Common myeloid progenitor, CD34-positive (primary cell): ENCODE measurements around the gene TRAPPC10.

Experiments used
- CTCF ChIA-PET: fragments of 350-600 bp; sonication (Branson Sonifier 250); formaldehyde crosslinking; loops from one replicate; lab custom pipeline; 2021; ENCODE audit warnings: antibody characterized with exemption; lab: Charles Lee
- POLR2A ChIA-PET: fragments of 350-600 bp; sonication (Branson Sonifier 250); formaldehyde crosslinking; loops from one replicate; lab custom pipeline; 2021; ENCODE audit warnings: antibody characterized with exemption; lab: Charles Lee
- DNase-seq, 3 donors: peaks; one replicate each; pipeline versions ENCODE4 v3.0.0 to v3.0.0-alpha.2; 2013
- H3K27ac ChIP-seq, 2 experiments: 1 replicate in 1 of 2; 2 replicates in 1 of 2; pipeline ENCODE4 v1.7.0; 2013; ENCODE audit warnings: inconsistent platforms in 2 of 2, low read length in 2 of 2, mild to moderate bottlenecking in 2 of 2, low read depth in 1 of 2, moderate library complexity in 1 of 2; ENCODE audit not compliant: severe bottlenecking in 2 of 2, insufficient read depth in 1 of 2, poor library complexity in 1 of 2
- H3K27me3 ChIP-seq, 5 experiments: replicated peaks in 2 of 5; 1 replicate in 3 of 5; 2 replicates in 2 of 5; pipeline versions ENCODE4 v1.6.1 to v1.7.0; 2013; ENCODE audit warnings: low read length in 4 of 5, mild to moderate bottlenecking in 2 of 5, moderate library complexity in 2 of 5, inconsistent platforms in 1 of 5; ENCODE audit not compliant: insufficient read depth in 5 of 5, control insufficient read depth in 4 of 5
- H3K36me3 ChIP-seq, 4 experiments: 1 replicate in 2 of 4; 2 replicates in 2 of 4; pipeline versions ENCODE4 v1.6.1 to v1.7.0; 2013; ENCODE audit warnings: low read length in 3 of 4, control low read depth in 1 of 4, mild to moderate bottlenecking in 1 of 4; ENCODE audit not compliant: control insufficient read depth in 4 of 4, insufficient read depth in 4 of 4
- H3K4me1 ChIP-seq, 4 experiments: 1 replicate in 3 of 4; 2 replicates in 1 of 4; pipeline versions ENCODE4 v1.6.1 to v1.7.1; 2013; ENCODE audit warnings: low read length in 3 of 4, mild to moderate bottlenecking in 3 of 4, control low read depth in 1 of 4, inconsistent platforms in 1 of 4, moderate library complexity in 1 of 4; ENCODE audit not compliant: control insufficient read depth in 4 of 4, insufficient read depth in 4 of 4; ENCODE audit errors: control extremely low read depth in 1 of 4
- H3K4me3 ChIP-seq, 7 experiments: 1 replicate in 4 of 7; 2 replicates in 3 of 7; pipeline versions ENCODE4 v1.5.1 to v1.7.0; 2013; ENCODE audit warnings: mild to moderate bottlenecking in 7 of 7, low read length in 6 of 7, moderate library complexity in 6 of 7, inconsistent platforms in 2 of 7, low read depth in 2 of 7, control low read depth in 1 of 7; ENCODE audit not compliant: insufficient read depth in 4 of 7, control insufficient read depth in 1 of 7; ENCODE audit errors: extremely low read depth in 1 of 7
- H3K9me3 ChIP-seq, 5 experiments: 1 replicate in 4 of 5; 2 replicates in 1 of 5; pipeline versions ENCODE4 v1.6.1 to v1.7.1; 2013; ENCODE audit warnings: low read length in 4 of 5, mild to moderate bottlenecking in 2 of 5, inconsistent platforms in 1 of 5, low read depth in 1 of 5, moderate library complexity in 1 of 5; ENCODE audit not compliant: control insufficient read depth in 4 of 5, insufficient read depth in 2 of 5; ENCODE audit errors: control extremely low read depth in 1 of 5
- WGBS: methylation state at CpG from one replicate; pipeline ENCODE4 v1.1.5; 2013; ENCODE audit not compliant: insufficient coverage; 5-methylcytosine and 5-hydroxymethylcytosine counted together

Gene TRAPPC10

DNA sequence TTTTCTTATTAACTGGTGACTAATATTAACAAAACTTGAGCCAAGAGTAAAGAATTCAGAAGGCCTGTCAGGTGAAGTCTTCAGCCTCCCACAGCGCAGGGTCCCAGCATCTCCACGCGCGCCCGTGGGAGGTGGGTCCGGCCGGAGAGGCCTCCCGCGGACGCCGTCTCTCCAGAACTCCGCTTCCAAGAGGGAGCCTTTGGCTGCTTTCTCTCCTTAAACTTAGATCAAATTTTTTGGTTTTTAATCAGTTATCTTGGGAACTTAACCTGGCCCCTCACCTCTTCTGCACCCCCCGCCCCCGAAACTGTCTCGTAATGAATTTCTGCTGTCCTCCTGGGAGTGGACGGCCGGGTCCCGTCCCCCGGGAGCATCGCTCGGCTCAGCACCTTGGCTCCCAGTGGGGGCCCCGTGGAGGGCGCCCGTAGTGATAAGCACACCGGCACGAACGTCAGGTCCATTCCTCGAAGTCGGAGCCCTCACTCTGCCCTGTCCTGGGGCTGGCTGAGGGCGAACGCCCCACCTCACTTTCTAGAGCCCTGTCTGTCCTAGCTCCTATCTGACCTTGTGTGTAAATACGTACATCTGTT, 29.5 kb upstream of the TRAPPC10 start:
- Histone ChIP-seq H3K27me3 (no peaks in the 10 kb centered on the region), H3K9me3 (no peaks in the 10 kb centered on the region), H3K4me3 (no peak overlapping the region), H3K27ac (no peak overlapping the region), H3K36me3 (peaks cover 0 to 38% (median 15%) of the 10 kb centered on the region in 4 experiments), H3K4me1 (peaks cover 0 to 8% (median 4%) of the 10 kb centered on the region in 4 experiments)
- ChIA-PET CTCF (interaction anchor here (0.8 kb wide), 1 partner anchor 21 kb away, joined by 3 read pairs; no protein-coding TSS in a partner anchor), POLR2A (no interaction called here)
- DNase-seq = no peak
- 96% methylated on average over 27 of the region's 32 CpGs for WGBS

DNA sequence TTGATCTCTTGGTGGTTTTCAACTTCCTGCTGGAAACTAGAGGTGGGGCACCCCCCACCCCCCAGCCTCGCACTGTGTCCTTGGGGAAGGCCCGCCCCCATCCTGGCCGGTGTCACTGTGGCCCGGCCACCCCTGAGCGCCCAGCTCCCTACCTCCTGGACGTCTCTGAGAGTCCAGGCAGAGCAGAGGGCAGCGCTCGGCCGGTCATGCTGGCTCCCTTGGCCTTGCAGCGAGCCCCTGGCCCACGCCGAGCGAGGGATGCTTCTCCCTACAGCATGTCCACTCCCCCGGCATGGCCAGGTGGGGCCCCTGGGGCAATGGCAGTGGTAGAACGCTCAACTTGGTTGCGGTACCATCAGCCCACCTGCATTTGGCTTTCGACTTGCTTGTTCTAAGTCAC, 28.7 kb upstream of the TRAPPC10 start:
- ChIA-PET POLR2A (no interaction called here), CTCF (interaction anchor here (0.8 kb wide), 1 partner anchor 20 kb away, joined by 3 read pairs; no protein-coding TSS in a partner anchor)
- Histone ChIP-seq H3K36me3 (peaks cover 0 to 31% (median 12%) of the 10 kb centered on the region in 4 experiments), H3K4me1 (peaks cover 0 to 8% (median 4%) of the 10 kb centered on the region in 4 experiments), H3K27me3 (no peaks in the 10 kb centered on the region), H3K27ac (no peak overlapping the region), H3K9me3 (no peaks in the 10 kb centered on the region), H3K4me3 (no peak overlapping the region)
- 97% methylated on average over 14 of the region's 17 CpGs for WGBS
- DNase-seq = no peak

DNA sequence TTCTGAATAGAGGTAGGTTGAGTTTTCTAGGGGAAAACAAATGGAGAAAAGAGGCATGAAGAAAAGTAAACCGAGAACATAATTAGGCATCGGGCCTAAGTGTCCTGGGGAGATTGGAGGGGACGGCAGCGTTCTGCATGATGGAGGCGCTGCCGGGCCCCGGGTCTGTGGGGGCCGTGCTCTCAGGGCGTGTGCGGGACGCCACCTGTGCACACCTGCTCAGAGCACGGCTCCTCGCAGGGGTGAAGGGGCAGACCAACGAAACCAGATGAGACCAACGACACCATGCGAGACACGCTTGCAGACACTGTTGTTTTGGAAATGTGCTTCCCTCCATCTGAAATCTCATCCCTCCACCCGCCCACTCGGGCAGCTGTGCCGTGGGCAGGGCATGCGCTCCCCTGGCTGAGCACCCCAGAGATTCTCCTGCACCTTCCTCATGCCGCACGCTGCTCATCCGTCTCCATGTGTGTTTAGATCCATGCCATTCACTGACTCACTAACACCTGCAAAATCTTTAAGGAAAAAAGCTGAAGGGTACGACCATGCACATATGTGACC, 28.2 kb upstream of the TRAPPC10 start:
- no peak for DNase-seq
- ChIA-PET POLR2A (no interaction called here), CTCF (interaction anchor here (0.6 kb wide), 1 partner anchor 30 kb away, joined by 3 read pairs; no protein-coding TSS in a partner anchor)
- peaks cover 0 to 28% (median 10%) of the 10 kb centered on the region in 4 experiments for H3K36me3 ChIP-seq
- no peaks in the 10 kb centered on the region for H3K9me3 ChIP-seq
- H3K27me3 ChIP-seq = no peaks in the 10 kb centered on the region
- peaks cover 0 to 8% (median 4%) of the 10 kb centered on the region in 4 experiments for H3K4me1 ChIP-seq
- 96% methylated on average over 19 of the region's 25 CpGs for whole genome bisulfite sequencing
- no peak overlapping the region for H3K27ac ChIP-seq
- no peak overlapping the region for H3K4me3 ChIP-seq

DNA sequence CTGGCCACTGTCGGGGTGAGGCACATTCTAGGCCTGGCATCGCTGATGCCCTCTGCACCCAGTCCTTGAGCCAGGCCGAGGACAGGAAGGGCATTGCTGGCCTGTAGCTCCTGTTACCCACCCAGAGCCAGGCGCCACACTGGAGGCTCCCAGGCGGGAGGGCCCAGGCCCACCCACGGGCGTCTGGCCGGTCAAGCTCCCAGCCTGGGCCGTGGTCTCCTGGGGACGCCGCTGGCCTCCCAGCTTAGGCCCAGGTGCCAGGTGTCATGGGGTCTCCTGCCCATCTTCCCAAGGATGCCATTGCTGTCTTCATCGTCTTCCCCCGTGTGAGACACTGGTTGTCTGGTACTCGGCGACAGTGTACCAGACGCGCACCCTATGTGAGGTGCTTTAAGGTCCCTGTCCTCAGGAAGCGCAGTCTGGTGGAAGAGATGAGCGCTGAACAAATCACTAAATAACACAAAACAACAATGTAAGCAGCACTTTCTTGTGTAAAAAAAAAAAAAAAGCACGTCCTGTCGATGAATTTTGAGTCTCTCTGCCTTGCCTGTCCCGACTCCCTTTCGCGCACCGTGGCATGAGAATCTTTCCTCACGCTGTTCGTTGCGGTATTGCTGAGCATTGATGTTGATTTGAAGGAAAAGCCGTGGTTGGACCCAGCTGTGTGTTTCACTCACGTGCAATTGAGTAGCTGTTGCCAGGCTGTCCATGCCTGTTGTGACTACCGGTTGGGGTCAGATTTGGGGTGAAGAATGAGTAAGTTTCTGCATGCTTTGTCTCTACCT, 27.0 kb upstream of the TRAPPC10 start:
- no peaks in the 10 kb centered on the region for H3K9me3 ChIP-seq
- H3K27ac ChIP-seq = no peak overlapping the region
- no peaks in the 10 kb centered on the region for H3K27me3 ChIP-seq
- 94% methylated on average over 24 of the region's 31 CpGs for WGBS
- H3K4me1 ChIP-seq = peaks cover 0 to 8% (median 4%) of the 10 kb centered on the region in 4 experiments
- H3K4me3 ChIP-seq = no peak overlapping the region
- DNase-seq = peak in 2 of 3 donors; percentile 27 to 29
- ChIA-PET CTCF (interaction anchor here (1.2 kb wide), 3 partner anchors 12 to 125 kb away, joined by 3 to 4 read pairs (median 4); no protein-coding TSS in a partner anchor), POLR2A (no interaction called here)
- peaks cover 0 to 28% (median 9%) of the 10 kb centered on the region in 4 experiments for H3K36me3 ChIP-seq

DNA sequence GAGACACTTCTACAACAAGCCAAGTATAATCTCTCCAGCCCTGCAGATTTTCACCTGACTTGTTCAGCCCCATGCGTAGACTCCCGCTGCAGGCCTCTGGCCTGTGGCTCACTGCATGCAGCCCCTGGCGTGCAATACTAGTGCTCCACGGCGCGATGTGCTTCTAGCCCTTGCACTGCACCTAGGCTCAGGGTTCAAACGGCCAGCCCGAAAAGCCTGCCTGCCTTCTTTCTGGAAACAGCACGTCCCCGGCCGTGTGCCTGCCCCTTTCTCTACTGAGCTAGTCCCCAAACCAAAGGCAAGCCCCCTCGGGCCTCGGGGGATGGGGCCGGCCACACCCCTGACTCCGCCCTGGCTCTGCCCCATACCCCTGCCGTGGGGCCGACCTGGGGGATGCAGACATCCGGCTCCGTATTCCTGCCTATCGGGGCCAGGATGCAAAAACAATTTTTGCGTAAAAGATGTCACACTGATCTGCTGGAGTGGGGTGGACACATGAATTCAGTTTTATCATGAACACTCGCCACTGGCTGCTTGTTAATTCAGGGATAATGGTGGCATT, 26.3 kb upstream of the TRAPPC10 start:
- H3K9me3 ChIP-seq = no peaks in the 10 kb centered on the region
- ChIA-PET CTCF (interaction anchor here (1.2 kb wide), 3 partner anchors 12 to 126 kb away, joined by 3 to 4 read pairs (median 4); no protein-coding TSS in a partner anchor), POLR2A (no interaction called here)
- no peak overlapping the region for H3K27ac ChIP-seq
- peaks cover 0 to 24% (median 7%) of the 10 kb centered on the region in 4 experiments for H3K36me3 ChIP-seq
- WGBS = 41% methylated on average over 16 of the region's 22 CpGs
- peaks cover 0 to 8% (median 4%) of the 10 kb centered on the region in 4 experiments for H3K4me1 ChIP-seq
- DNase-seq = peak in 2 of 3 donors; percentile 9 to 13
- no peaks in the 10 kb centered on the region for H3K27me3 ChIP-seq
- H3K4me3 ChIP-seq = peak overlapping the region in 1 of 7 experiments; percentile 52

DNA sequence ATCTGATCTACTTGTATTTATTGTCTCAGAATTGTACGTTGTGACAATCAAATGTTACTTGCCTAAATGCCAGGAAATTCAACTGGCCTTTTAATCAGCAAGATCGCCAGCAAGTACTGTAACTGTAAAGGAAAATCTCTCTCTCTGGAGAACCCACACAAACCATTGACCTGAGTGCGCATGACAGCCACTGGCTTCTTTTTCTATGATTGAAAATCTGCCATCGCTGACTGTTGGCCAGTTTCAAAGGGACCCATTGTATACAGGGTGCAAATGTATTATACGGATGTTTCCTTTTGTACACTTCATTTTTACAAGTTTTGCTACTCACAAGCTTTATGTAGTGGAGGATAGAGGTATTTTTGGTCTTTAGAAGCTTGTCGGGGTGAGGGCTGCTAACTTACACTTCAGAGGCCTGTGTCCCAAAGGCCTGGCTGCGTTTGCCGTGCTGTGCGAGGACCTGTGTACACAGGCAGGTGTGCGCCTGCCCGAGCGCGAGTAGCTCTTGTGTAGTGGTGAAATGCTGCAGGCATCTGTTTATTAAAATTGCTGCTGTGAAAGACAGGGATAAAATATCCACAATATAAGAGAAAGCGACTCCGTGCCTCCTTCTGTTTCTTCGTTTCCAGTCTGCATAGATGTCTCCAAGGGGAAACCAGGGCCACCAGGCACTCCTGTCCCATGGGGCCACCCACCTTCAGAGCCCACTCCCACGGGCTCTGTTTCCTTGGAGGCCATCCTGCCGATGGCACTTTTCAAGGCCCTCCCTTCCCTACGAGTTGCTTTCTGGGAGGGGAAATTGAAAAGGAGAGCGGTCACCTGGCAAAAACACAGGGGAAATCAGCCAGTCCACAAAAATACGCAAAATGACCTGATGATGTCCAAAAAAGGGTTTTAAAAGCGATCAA, 25.3 kb upstream of the TRAPPC10 start:
- no peaks in the 10 kb centered on the region for H3K9me3 ChIP-seq
- ChIA-PET POLR2A (no interaction called here), CTCF (interaction anchor here (1.4 kb wide), 1 partner anchor 10 kb away, joined by 3 read pairs; no protein-coding TSS in a partner anchor)
- H3K4me1 ChIP-seq = peaks cover 0 to 8% (median 4%) of the 10 kb centered on the region in 4 experiments
- no peaks in the 10 kb centered on the region for H3K27me3 ChIP-seq
- H3K36me3 ChIP-seq = peaks cover 0 to 13% (median 1%) of the 10 kb centered on the region in 4 experiments
- H3K4me3 ChIP-seq = no peak overlapping the region
- DNase-seq = no peak
- H3K27ac ChIP-seq = no peak overlapping the region
- 97% methylated on average over 14 of the region's 22 CpGs for WGBS
